ENCODE data around the gene ZNF407. TPM values are rescaled to one million over a fixed set of nuclear protein-coding genes. Genes with fewer than 3 reads are reported as not detected.

Gene ZNF407
- total and polyA plus RNA-seq, 2 of the 13 experiments (the other 11 are each of a cell fraction or from before 2014, with no cell fraction given): 2.3 to 8.7 TPM

DNA sequence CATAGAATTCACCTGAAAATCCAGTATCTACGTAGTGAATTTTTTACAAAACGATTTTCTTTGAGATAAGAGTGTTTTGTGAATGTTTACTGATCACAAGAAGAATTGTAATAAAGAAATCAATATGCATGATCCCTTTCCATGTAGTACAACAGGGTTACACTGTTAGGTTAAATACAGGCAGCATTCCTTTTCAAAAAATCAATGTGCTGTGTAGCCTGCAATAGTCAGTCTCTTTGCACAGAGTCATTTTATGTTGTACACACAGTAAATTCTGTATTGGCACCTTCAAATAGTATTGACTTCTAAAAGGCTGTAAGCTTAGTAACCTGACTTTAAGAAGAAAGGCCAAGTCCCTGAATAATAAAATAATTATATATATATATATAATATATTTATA is 63.3 kb downstream of the ZNF407 start (continued):
- TF ChIP-seq, protein P1, sequence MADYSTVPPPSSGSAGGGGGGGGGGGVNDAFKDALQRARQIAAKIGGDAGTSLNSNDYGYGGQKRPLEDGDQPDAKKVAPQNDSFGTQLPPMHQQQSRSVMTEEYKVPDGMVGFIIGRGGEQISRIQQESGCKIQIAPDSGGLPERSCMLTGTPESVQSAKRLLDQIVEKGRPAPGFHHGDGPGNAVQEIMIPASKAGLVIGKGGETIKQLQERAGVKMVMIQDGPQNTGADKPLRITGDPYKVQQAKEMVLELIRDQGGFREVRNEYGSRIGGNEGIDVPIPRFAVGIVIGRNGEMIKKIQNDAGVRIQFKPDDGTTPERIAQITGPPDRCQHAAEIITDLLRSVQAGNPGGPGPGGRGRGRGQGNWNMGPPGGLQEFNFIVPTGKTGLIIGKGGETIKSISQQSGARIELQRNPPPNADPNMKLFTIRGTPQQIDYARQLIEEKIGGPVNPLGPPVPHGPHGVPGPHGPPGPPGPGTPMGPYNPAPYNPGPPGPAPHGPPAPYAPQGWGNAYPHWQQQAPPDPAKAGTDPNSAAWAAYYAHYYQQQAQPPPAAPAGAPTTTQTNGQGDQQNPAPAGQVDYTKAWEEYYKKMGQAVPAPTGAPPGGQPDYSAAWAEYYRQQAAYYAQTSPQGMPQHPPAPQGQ (CRISPR knock-in tag; IDR thresholded peaks at IDR 0.05; ENCODE audit: borderline replicate concordance): no peak
- TF ChIP-seq, protein P2, sequence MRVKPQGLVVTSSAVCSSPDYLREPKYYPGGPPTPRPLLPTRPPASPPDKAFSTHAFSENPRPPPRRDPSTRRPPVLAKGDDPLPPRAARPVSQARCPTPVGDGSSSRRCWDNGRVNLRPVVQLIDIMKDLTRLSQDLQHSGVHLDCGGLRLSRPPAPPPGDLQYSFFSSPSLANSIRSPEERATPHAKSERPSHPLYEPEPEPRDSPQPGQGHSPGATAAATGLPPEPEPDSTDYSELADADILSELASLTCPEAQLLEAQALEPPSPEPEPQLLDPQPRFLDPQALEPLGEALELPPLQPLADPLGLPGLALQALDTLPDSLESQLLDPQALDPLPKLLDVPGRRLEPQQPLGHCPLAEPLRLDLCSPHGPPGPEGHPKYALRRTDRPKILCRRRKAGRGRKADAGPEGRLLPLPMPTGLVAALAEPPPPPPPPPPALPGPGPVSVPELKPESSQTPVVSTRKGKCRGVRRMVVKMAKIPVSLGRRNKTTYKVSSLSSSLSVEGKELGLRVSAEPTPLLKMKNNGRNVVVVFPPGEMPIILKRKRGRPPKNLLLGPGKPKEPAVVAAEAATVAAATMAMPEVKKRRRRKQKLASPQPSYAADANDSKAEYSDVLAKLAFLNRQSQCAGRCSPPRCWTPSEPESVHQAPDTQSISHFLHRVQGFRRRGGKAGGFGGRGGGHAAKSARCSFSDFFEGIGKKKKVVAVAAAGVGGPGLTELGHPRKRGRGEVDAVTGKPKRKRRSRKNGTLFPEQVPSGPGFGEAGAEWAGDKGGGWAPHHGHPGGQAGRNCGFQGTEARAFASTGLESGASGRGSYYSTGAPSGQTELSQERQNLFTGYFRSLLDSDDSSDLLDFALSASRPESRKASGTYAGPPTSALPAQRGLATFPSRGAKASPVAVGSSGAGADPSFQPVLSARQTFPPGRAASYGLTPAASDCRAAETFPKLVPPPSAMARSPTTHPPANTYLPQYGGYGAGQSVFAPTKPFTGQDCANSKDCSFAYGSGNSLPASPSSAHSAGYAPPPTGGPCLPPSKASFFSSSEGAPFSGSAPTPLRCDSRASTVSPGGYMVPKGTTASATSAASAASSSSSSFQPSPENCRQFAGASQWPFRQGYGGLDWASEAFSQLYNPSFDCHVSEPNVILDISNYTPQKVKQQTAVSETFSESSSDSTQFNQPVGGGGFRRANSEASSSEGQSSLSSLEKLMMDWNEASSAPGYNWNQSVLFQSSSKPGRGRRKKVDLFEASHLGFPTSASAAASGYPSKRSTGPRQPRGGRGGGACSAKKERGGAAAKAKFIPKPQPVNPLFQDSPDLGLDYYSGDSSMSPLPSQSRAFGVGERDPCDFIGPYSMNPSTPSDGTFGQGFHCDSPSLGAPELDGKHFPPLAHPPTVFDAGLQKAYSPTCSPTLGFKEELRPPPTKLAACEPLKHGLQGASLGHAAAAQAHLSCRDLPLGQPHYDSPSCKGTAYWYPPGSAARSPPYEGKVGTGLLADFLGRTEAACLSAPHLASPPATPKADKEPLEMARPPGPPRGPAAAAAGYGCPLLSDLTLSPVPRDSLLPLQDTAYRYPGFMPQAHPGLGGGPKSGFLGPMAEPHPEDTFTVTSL (CRISPR knock-in tag; IDR thresholded peaks at IDR 0.05; ENCODE audit: borderline replicate concordance): 0 out of 2 replicates have a peak, but pooled peaks have one; percentile 38
- TF ChIP-seq IRX3 (CRISPR knock-in tag; IDR thresholded peaks at IDR 0.05; ENCODE audit: borderline replicate concordance, low read depth) (no peak), ZNF382 (CRISPR knock-in tag; IDR thresholded peaks at IDR 0.05; ENCODE audit: borderline replicate concordance) (no peak), LCORL (IDR thresholded peaks at IDR 0.05) (no peak), LCORL (CRISPR knock-in tag; IDR thresholded peaks at IDR 0.05) (no peak), MEF2D (CRISPR knock-in tag; IDR thresholded peaks at IDR 0.05) (no peak), GLI4 (CRISPR knock-in tag; IDR thresholded peaks at IDR 0.05; ENCODE audit: borderline replicate concordance) (no peak), NR3C1 (CRISPR knock-in tag; IDR thresholded peaks at IDR 0.05) (no peak), ZNF781 (CRISPR knock-in tag; IDR thresholded peaks at IDR 0.05; ENCODE audit: borderline replicate concordance, not compliant biosample characterization) (no peak), ZNF775 (CRISPR knock-in tag; IDR thresholded peaks at IDR 0.05; ENCODE audit: borderline replicate concordance) (no peak), ONECUT2 (CRISPR knock-in tag; IDR thresholded peaks at IDR 0.05) (peak; percentile 76), POGZ (CRISPR knock-in tag; IDR thresholded peaks at IDR 0.05) (0 out of 2 replicates have a peak, but pooled peaks have one; percentile 15), ZNF598 (CRISPR knock-in tag; IDR thresholded peaks at IDR 0.05; ENCODE audit: borderline replicate concordance) (no peak), PHB2 (IDR thresholded peaks at IDR 0.05; ENCODE audit: partially characterized antibody) (no peak), HIVEP1 (CRISPR knock-in tag; IDR thresholded peaks at IDR 0.05) (no peak)
- TF ChIP-seq, protein P3, sequence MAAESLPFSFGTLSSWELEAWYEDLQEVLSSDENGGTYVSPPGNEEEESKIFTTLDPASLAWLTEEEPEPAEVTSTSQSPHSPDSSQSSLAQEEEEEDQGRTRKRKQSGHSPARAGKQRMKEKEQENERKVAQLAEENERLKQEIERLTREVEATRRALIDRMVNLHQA (CRISPR knock-in tag; IDR thresholded peaks at IDR 0.05): no peak
- TF ChIP-seq, protein P4, sequence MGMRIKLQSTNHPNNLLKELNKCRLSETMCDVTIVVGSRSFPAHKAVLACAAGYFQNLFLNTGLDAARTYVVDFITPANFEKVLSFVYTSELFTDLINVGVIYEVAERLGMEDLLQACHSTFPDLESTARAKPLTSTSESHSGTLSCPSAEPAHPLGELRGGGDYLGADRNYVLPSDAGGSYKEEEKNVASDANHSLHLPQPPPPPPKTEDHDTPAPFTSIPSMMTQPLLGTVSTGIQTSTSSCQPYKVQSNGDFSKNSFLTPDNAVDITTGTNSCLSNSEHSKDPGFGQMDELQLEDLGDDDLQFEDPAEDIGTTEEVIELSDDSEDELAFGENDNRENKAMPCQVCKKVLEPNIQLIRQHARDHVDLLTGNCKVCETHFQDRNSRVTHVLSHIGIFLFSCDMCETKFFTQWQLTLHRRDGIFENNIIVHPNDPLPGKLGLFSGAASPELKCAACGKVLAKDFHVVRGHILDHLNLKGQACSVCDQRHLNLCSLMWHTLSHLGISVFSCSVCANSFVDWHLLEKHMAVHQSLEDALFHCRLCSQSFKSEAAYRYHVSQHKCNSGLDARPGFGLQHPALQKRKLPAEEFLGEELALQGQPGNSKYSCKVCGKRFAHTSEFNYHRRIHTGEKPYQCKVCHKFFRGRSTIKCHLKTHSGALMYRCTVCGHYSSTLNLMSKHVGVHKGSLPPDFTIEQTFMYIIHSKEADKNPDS (CRISPR knock-in tag; IDR thresholded peaks at IDR 0.05): no peak
- TF ChIP-seq, protein P5, sequence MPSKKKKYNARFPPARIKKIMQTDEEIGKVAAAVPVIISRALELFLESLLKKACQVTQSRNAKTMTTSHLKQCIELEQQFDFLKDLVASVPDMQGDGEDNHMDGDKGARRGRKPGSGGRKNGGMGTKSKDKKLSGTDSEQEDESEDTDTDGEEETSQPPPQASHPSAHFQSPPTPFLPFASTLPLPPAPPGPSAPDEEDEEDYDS (CRISPR knock-in tag; IDR thresholded peaks at IDR 0.05): no peak
